ENCODE results near the gene TAF6L. TPM values are rescaled to one million over a fixed set of nuclear protein-coding genes. Genes with fewer than 3 reads are reported as not detected.
A peak's percentile ranks its signal among the peaks of the same experiment; 100 is the strongest.

TAF6L gene
- total and polyA plus RNA-seq, 9 of the 15 experiments (the other 6 are each of a cell fraction or from before 2014, with no cell fraction given) = 0.04 to 45.5 (median 20.8) TPM

- TF ChIP-seq ETV5 (CRISPR knock-in tag; IDR thresholded peaks at IDR 0.05; ENCODE audit: low read depth) (peak; percentile 93), MITF (IDR thresholded peaks at IDR 0.05) (no peak), IRF1 (CRISPR knock-in tag; IDR thresholded peaks at IDR 0.05; ENCODE audit: borderline replicate concordance) (peak; percentile 78; the same call in 1 of the 2 replicates), GABPA (tag; conservative IDR thresholded peaks at IDR 0.05; ENCODE audit: low read depth) (peak; percentile 94), TFE3 (CRISPR knock-in tag; IDR thresholded peaks at IDR 0.05) (no peak; the same call in 1 of the 2 replicates), ARID3B (CRISPR knock-in tag; IDR thresholded peaks at IDR 0.05; ENCODE audit: borderline replicate concordance) (peak; percentile 39; the same call in 1 of the 2 replicates), FOSL1 (tag; conservative IDR thresholded peaks at IDR 0.05) (no peak), KAT7 (CRISPR knock-in tag; IDR thresholded peaks at IDR 0.05; ENCODE audit: borderline replicate concordance) (peak; percentile 91), ZNF175 (CRISPR knock-in tag; IDR thresholded peaks at IDR 0.05; ENCODE audit: low read depth) (no peak), RAD21 (CRISPR knock-in tag; conservative IDR thresholded peaks at IDR 0.05 in 1 of 2, IDR thresholded peaks at IDR 0.05 in 1 of 2) (0 out of 4 replicates have a peak, but pooled peaks have one; percentile 3 to 11), ASH1L (IDR thresholded peaks at IDR 0.05; ENCODE audit: borderline replicate concordance, low read depth, partially characterized antibody) (no peak), PHF20 (IDR thresholded peaks at IDR 0.05; ENCODE audit: partially characterized antibody) (peak; percentile 75), TAF7 (tag; IDR thresholded peaks at IDR 0.05) (peak; percentile 69), FOXP1 (CRISPR knock-in tag; IDR thresholded peaks at IDR 0.05) (peak; percentile 78; the same call in 1 of the 2 replicates), PML (IDR thresholded peaks at IDR 0.05; ENCODE audit: low read length) (peak; percentile 69; the same call in 1 of the 2 replicates), NRF1 (conservative IDR thresholded peaks at IDR 0.05 in 1 of 2, IDR thresholded peaks at IDR 0.05 in 1 of 2) (peak; percentile 38 to 42; a peak in 3 of 4 replicates), NCOR1 (IDR thresholded peaks at IDR 0.05) (peak; percentile 38), UBTF (IDR thresholded peaks at IDR 0.05; ENCODE audit: borderline replicate concordance in 1 of 2, low read depth in 2 of 2, low read length in 2 of 2) (0 out of 4 replicates have a peak, but pooled peaks of 1 of the 2 experiments have one; percentile 25)
Measured at GRCh38 chr11:62791501-62792201, 20.5 kb downstream of the TAF6L start, which contains the start of gene TMEM223 (continued).
